GM19025 (cell line): ENCODE results near the gene NEMP1.
"Not testable (repeated sequence)": the region's sequence is repeated elsewhere in the genome, so short reads cannot be mapped to it uniquely, and the experiment has no call there.

ENCODE experiments used
- ATAC-seq: cut with Tn5 transposase; IDR thresholded peaks from one replicate; pipeline ENCODE4 v1.9.1; 2021; ENCODE audit warnings: mild to moderate bottlenecking, low read depth, moderate library complexity; ENCODE audit not compliant: unreplicated experiment

The NEMP1 gene

GRCh38 chr12:57092876-57093414 lies 14.4 kb upstream of the NEMP1 start:
- no peak for ATAC-seq

- ATAC-seq: no peak
These were observed 13.9 kb upstream of the NEMP1 start for GRCh38 chr12:57092529-57092862.

GRCh38 chr12:57091638-57092528 lies 13.3 kb upstream of the NEMP1 start:
- no peak for ATAC-seq

- no peak for ATAC-seq
These were observed 12.5 kb upstream of the NEMP1 start for GRCh38 chr12:57090924-57091637.

GRCh38 chr12:57090490-57090889 lies 11.9 kb upstream of the NEMP1 start:
- ATAC-seq: no peak

GRCh38 chr12:57089271-57090245 lies 11.0 kb upstream of the NEMP1 start:
- ATAC-seq: no peak

GRCh38 chr12:57088354-57089270 lies 10.0 kb upstream of the NEMP1 start, which contains the start of gene NAB2:
Gene NAB2 (plus strand): TSS chr12:57089114. CDS start chr12:57089272, 158 bp downstream.
- ATAC-seq: peak; percentile 59

GRCh38 chr12:57087691-57088353 lies 9.2 kb upstream of the NEMP1 start:
- peak; percentile 27 for ATAC-seq

GRCh38 chr12:57087010-57087690 lies 8.6 kb upstream of the NEMP1 start:
- ATAC-seq: peak; percentile 25

- no peak for ATAC-seq
These were observed 8.0 kb upstream of the NEMP1 start for GRCh38 chr12:57086493-57087009.

GRCh38 chr12:57085999-57086492 lies 7.5 kb upstream of the NEMP1 start:
- no peak for ATAC-seq

- ATAC-seq: no peak
These were observed 2.3 kb upstream of the NEMP1 start for GRCh38 chr12:57080855-57081254.

GRCh38 chr12:57079821-57080220 lies 1.2 kb upstream of the NEMP1 start:
- ATAC-seq: no peak

GRCh38 chr12:57073566-57074450 lies 4.8 kb downstream of the NEMP1 start:
- ATAC-seq: not testable (repeated sequence)

GRCh38 chr12:57072661-57073060 lies 5.9 kb downstream of the NEMP1 start:
- ATAC-seq: no peak

- ATAC-seq: peak; percentile 85
These were observed 9.1 kb downstream of the NEMP1 start for GRCh38 chr12:57069523-57069922.

- ATAC-seq: no peak
These were observed 12.3 kb downstream of the NEMP1 start for GRCh38 chr12:57066245-57066644.
